GM18909 (cell line): ENCODE measurements around the gene AKAP8L.

Experiments used
- ATAC-seq: cut with Tn5 transposase; IDR thresholded peaks from one replicate; pipeline ENCODE4 v1.9.1; 2021; ENCODE audit warnings: mild to moderate bottlenecking; ENCODE audit not compliant: unreplicated experiment, poor library complexity

AKAP8L gene

DNA sequence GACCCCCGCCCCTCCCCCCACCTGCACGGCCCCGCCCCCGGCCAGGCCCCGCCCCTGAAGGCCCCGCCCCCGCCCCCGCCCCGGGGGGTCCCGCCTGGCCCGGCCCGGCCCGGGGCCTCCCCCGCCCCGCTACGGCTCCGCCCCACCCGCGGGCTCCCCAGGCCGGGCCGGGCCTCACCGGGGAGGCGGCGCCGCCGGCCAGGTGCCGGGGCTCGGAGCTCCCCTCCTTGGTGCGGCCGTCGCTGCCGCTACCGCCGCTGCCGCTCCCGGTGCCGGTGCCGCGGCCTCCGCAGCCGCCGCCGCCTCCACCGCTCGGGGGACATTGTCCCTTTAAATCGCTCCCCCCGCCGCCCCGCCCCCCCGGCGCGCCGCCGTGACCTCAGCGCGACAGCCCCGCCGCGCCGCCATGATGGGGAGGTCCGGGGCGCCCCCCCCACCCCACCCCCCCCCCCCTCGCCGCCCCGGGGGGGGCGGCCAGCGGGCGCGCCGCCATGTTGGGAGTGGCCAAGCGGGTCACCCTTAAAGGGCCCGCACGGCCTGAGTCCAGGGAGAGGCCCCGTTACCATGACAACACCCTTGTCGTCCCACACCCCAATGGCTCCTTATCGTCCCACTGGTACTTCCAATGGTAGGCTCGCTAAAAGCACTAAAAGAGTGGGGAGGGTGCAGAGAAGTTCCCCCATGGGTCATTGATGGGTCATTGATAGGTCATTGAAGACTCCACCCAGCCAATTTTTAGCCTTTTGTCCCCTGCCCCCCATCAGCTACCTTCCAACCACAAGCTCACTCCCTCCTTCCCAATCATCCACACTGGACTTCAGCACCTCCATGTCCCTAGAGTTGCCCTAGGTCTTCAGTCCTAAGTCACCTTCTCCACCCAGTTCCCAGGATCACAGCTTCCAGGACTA lies 31.1 kb upstream of the AKAP8L start, which contains the start of gene WIZ:
Gene WIZ (minus strand): TSS at position 337 of the 908 bp plus-strand sequence. CDS start 1,649 bp downstream, outside the sequence.
- no peak for ATAC-seq

DNA sequence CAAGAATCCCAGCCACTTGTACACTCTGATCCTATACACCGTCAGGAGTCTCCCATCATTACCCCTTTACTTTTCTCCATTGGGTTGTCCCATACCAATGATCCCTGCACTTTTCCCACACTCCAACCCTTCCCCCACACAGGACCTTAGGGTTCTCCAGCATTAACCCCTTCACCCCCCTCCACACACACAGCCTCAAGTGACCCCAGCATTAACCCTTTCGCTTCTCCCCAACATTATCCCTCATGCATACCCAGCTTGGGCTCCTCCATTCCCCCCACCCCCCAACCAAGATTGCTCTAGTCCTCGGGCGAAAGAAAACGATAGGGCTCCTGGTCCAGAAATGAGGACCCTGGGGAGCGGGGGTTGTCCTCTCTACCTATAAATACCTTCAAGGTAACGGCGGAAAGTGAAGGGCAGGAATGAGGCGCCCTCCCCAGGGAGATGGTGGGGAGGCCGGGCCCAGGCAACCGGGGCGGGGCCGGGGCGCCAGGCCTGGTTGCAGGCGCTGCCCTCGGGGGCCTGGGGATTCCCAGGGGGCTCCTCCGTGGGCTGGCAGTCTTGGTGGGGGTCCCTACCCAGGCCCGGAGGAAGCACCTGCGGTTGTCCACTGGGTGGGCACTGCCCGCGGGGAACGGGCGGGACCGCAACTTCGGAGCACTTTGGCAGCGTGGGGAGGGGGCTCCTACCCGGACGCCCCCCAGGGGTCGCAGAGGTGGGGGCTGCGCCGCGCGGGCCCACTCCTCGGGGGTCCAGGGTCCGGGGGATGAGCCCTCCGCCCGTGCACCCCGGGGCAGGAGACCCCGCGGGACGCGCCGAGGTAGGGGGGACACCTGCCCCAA lies 30.2 kb upstream of the AKAP8L start:
- ATAC-seq, result no peak

GRCh38 chr19:15448044-15448777 lies 29.4 kb upstream of the AKAP8L start:
- no peak for ATAC-seq

DNA sequence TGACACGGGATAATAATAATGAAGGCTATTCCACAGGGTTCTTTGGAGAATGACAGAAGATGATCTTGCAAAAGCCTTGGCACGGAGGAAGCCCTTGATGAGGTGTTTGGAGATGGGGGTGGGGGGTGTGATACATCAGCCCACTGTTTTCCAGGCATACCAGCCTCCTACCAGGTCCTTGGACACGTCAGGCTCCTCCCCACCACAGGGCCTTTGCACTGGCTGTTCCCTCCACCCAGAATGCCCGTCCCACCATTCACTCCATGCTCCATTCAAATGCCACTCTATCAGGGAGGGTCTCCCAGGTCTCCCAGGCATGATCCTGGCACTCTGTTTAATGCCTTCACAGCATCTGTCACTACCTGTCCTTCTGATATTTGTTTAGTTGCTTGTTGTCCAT lies 28.3 kb upstream of the AKAP8L start:
- no peak for ATAC-seq

GRCh38 chr19:15445807-15446376 lies 27.1 kb upstream of the AKAP8L start:
- no peak for ATAC-seq

DNA sequence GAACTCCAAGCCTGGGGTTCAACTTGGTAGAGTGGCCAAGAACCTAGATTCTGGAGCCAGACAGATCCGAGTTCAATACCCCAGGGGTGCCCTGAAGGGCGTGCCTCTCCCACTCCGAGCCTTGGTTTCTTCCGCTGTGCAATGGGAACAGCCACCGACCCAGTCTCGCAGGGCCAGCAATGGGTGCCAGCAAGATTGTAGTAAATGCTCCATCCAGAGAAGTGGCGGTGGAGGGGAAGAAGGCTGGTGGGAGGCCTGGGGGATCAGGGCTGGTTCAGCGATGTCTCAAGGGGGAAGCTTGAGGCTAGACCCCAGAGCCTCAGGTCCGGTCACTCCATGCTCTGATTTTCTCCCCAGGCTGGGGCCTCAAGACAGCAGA lies 26.4 kb upstream of the AKAP8L start:
- ATAC-seq, result no peak

GRCh38 chr19:15444505-15445226 lies 25.9 kb upstream of the AKAP8L start:
- ATAC-seq, result no peak

GRCh38 chr19:15443838-15444237 lies 25.1 kb upstream of the AKAP8L start:
- ATAC-seq, result no peak

DNA sequence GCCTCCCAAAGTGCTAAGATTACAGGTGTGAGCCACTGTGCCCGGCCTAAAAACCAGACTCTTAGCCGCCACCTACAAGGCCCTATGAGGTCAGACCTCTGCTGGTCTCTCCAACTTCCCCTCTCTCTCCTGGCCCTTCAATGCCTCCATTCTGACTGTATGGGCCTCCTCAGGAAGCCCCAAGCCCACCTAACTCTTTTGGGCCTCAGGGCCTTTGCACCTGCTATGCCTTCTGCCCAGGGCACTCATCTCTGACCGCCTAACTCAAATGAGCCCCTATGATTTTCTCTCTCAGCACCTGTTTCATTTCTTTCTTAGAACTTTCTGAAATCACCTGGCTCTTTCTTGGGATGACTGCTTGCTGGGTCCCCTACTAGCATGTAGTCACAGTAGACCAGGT lies 24.5 kb upstream of the AKAP8L start:
- ATAC-seq, result no peak

DNA sequence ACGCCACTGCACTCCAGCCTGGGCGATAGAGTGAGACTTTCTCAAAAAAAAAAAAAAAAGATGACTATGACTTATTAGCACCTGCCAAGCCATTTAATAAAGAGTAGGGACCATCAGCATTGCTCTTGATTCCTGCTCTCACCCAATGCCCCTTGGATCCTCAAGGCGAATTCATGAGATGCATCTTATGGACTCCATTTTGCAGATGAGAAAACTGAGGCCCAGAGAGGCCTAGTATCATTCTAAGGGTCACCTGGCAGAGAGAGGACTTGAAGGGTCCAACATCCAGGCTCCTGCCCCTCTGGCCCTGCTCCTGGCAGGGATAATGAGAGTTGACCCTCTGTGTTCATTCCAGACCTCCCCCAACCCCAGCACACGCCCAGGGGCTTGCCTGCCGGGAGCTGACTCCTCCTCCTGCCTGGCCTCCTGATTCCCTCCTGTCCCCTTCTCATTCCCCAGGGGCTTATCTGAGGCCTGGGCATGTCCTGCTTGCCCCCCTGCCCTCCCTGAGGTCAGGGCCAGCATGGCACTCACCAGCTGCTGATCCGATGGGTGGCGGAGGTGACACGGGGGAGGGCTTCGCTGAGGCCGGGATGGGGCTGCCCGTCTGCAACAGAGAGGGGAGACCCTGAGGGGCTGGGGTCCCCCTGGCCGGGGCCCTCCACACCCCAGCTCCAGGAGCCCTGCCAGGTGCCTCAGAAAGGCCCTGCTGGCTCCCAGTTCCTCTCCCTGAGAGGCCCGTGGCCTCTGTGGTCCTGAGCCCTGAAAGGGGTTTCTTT lies 23.5 kb upstream of the AKAP8L start:
- ATAC-seq, result no peak

DNA sequence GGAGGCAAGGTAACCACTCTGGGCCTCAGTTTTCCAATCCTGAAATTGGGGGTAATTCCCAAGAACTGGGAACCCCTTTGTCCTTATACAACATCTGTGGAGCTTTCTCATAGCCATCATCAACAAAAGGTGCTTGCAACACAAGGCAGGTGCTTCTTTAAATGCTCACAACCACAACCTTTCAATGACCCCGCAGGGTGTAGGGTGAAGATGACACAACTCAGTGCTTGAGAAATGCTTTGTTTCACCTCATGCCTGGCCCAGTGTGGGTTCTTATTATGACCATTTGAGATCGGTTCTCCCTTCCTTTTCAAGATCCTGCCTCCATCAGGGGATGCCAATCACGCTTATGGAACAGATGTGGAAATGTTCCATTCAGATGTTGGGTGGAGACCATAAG lies 22.5 kb upstream of the AKAP8L start:
- ATAC-seq, result no peak

- no peak for ATAC-seq
Measured at GRCh38 chr19:15439821-15440641, 21.2 kb upstream of the AKAP8L start.

- ATAC-seq, result no peak
Measured at GRCh38 chr19:15439078-15439799, 20.5 kb upstream of the AKAP8L start.

DNA sequence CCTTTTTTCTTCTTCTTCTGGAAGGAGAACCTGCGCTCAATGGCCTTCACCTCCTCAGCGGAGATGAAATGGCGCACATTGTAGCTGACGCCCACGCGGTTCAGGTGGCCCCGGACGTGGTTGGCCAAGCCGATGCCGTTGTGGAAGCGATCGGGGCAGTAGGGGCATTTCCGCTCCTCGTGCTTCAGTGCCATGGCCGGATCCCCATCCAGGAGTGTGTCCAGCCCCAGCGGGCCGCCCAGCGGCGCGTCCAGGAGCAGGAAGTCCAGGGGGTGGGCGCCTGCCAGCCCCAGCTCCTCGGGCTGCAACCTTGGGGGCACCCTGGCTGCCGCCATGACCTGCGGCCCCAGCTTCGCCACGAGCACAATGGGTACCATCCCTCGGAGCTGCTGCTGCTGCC lies 19.8 kb upstream of the AKAP8L start:
- ATAC-seq, result no peak

DNA sequence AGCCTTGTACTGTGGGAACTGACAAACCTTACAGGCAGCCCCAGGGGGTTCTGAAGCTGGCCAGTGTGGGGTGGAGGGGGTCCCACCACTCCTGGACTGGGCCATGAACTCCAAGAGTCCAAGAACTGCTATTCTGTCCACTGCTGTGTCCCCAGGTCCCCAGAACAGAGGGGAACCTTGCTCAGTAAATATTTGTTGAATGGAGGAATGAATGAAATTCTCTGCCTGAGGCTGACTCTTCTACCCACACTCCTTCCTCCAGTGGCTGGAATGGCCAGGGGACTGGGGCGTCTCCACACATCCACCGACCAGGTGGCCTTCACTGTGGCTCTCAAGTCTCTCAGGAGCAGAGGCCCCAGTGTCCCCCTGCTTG lies 19.3 kb upstream of the AKAP8L start:
- ATAC-seq, result no peak

- no peak for ATAC-seq
Measured at GRCh38 chr19:15437355-15438123, 18.8 kb upstream of the AKAP8L start.

DNA sequence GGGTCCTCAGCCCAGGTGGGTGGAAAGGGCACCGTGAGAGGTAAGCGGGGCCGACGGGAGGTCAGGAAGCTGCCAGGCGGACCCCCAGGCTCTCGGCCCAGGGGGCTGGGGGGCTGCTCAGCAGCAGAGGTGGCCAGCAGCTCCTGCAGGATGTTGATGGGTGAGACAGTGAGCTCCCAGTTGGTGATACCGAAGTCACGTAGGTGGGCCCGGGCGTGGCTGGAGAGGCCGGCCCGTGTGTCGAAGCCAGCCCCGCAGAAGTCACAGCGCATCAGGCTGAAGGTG lies 18.0 kb upstream of the AKAP8L start:
- no peak for ATAC-seq
